Mucosa of stomach (tissue), 1 donor: ENCODE data around the gene CDX2.

Experiments
- H3K27me3 ChIP-seq: one replicate; pipeline ENCODE4 v1.7.0; 2013; ENCODE audit warnings: mild to moderate bottlenecking, low read length; ENCODE audit not compliant: control insufficient read depth, insufficient read depth
- H3K36me3 ChIP-seq: one replicate; pipeline ENCODE4 v1.7.0; 2013; ENCODE audit warnings: low read length; ENCODE audit not compliant: control insufficient read depth, insufficient read depth
- H3K4me1 ChIP-seq: one replicate; pipeline ENCODE4 v1.7.0; 2013; ENCODE audit warnings: mild to moderate bottlenecking, low read length; ENCODE audit not compliant: control insufficient read depth, insufficient read depth
- H3K4me3 ChIP-seq: one replicate; pipeline ENCODE4 v1.7.0; 2013; ENCODE audit warnings: low read length
- H3K9ac ChIP-seq: one replicate; pipeline ENCODE4 v1.7.0; 2013; ENCODE audit warnings: mild to moderate bottlenecking, low read length, moderate library complexity
- H3K9me3 ChIP-seq: one replicate; pipeline ENCODE4 v1.7.0; 2013; ENCODE audit warnings: mild to moderate bottlenecking, low read length, moderate library complexity; ENCODE audit not compliant: control insufficient read depth
- donor health status: Pancreatic carcinoma.

The CDX2 gene

GRCh38 chr13:27997904-27998522 lies 28.9 kb upstream of the CDX2 start:
- Histone ChIP-seq H3K36me3 (no peaks in the 10 kb centered on the region), H3K4me3 (no peak overlapping the region), H3K27me3 (no peaks in the 10 kb centered on the region), H3K9me3 (no peaks in the 10 kb centered on the region), H3K4me1 (no peaks in the 10 kb centered on the region), H3K9ac (no peak overlapping the region)

DNA sequence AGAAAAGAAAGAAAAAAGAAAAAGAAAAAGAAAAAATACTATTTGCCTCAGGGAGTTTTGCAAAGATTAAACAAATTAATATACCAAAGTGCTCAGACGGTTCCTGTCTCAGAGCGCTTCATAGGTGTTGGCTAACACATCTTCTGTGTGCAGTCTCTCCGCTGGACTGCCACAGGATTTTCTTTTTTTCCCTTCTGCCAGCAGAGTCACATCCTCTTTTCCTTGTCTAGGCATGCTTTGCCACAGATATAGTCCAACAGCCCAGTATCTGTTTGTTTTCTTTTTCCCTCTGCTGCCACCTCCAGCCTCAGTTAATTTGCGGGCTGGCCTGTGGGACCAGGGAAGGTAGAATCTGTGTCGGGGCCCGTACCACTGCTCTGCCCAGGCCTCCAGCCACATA lies 22.8 kb upstream of the CDX2 start:
- H3K9me3 ChIP-seq: no peaks in the 10 kb centered on the region
- H3K4me1 ChIP-seq: no peaks in the 10 kb centered on the region
- H3K9ac ChIP-seq: no peak overlapping the region
- no peaks in the 10 kb centered on the region for H3K36me3 ChIP-seq
- H3K27me3 ChIP-seq: peaks cover 6% of the 10 kb centered on the region
- no peak overlapping the region for H3K4me3 ChIP-seq

- Histone ChIP-seq H3K9me3 (no peaks in the 10 kb centered on the region), H3K36me3 (no peaks in the 10 kb centered on the region), H3K4me3 (no peak within 1 kb of the TSS), H3K9ac (no peak within 1 kb of the TSS), H3K27me3 (peaks cover 9% of the 10 kb centered on the region), H3K4me1 (no peaks in the 10 kb centered on the region)
Measured at GRCh38 chr13:27988520-27988919, 19.4 kb upstream of the CDX2 start, which contains the start of gene URAD. TSS of gene URAD (minus strand) at chr13:27988693. CDS start at chr13:27988637, 56 bp downstream.

GRCh38 chr13:27985600-27985999 lies 16.5 kb upstream of the CDX2 start:
- H3K9me3 ChIP-seq: no peaks in the 10 kb centered on the region
- H3K4me1 ChIP-seq: peaks cover under 1% of the 10 kb centered on the region
- no peak overlapping the region for H3K9ac ChIP-seq
- H3K36me3 ChIP-seq: no peaks in the 10 kb centered on the region
- H3K27me3 ChIP-seq: peaks cover 37% of the 10 kb centered on the region
- H3K4me3 ChIP-seq: no peak overlapping the region

DNA sequence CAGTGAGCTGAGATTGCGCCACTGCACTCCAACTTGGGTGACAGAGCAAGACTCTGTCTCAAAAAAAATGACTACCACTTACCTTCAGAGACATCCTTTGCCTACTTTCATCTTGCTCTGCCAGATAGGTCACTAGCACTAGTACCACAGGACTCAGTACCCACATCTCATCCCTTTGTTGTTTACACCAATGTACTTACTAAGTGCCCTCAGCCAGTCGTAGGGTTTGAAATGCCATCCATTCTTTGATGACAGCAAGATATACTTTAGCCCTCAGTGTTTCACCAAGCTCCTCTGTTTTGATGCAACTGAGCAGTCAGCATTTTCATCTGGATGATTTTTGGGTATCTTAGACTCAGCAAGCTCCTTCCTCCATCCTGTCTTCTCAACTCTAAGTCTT lies 13.2 kb upstream of the CDX2 start:
- H3K27me3 ChIP-seq: peaks cover 63% of the 10 kb centered on the region
- no peak overlapping the region for H3K4me3 ChIP-seq
- H3K9me3 ChIP-seq: no peaks in the 10 kb centered on the region
- no peak overlapping the region for H3K9ac ChIP-seq
- no peaks in the 10 kb centered on the region for H3K36me3 ChIP-seq
- peaks cover 24% of the 10 kb centered on the region for H3K4me1 ChIP-seq

DNA sequence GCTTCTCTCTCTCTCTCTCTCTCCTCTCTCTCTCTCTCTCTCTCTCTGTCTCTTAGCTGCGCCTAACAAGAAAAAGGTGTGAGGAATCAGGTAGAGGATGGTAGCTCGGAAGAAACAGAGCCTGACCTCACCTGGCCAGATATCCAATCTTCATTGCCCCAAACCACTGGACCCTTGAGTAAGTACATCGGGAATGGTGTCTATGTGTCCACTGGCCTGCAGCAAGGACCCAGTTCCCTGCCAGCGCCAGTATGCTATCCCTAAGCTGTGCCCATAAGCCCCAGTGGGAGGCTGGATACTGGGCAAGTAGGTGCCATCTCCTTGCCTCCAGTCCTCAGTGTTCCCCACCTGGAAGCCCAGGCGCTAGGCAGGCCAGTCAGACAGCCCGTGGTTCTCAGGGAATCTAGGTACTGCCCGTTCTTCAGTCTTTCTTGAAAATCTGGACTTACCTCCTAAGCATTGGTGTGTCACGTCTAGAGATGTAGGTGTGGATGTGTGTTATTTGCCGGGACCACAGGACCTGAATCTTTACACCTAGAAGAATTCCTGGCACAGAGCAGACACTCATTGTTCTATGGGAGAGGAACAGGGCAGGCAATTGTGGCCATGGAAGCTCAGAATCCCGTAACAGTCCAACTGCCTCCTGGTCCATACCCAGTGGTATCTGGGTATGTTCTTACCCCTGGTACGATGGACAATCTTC lies 12.0 kb upstream of the CDX2 start:
- no peak overlapping the region for H3K9ac ChIP-seq
- no peaks in the 10 kb centered on the region for H3K36me3 ChIP-seq
- no peak overlapping the region for H3K4me3 ChIP-seq
- no peaks in the 10 kb centered on the region for H3K9me3 ChIP-seq
- peaks cover 24% of the 10 kb centered on the region for H3K4me1 ChIP-seq
- H3K27me3 ChIP-seq: peaks cover 75% of the 10 kb centered on the region

DNA sequence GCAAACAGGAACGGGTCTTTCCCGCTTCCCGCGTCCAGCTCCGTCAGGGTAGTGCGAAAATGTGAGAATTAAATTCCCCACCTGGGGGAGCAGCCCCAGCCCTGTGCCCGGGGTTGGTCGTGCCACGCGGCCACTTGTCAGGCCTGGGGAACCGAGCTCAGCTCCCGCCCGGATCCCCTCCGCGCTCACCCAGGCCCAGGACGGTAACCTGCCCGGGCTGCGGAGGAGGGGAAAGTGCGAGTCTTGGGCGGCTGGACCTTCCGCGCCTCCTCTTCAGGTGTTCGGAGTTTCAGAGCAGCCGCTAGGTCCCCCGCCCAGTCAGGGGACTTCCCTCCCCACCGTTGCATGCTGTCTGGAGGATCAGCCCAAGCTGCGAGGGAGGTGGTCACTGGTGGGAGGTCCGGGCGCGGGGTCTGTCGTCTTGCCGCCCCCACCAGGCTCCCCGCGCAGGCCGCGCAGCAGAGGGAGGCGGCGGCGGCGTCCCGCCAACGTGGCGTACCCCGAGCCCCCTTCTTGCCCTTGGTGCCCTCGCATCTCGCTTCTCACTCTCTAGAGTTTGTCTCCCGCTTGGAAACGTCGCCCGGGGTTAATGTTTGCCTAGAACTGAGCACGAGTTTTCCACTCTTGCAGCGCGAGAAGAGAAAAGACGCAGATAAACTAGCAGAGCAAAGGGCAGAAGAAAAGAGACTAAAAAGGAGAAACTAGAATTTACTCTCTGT lies 11.3 kb upstream of the CDX2 start:
- peaks cover 83% of the 10 kb centered on the region for H3K27me3 ChIP-seq
- no peaks in the 10 kb centered on the region for H3K36me3 ChIP-seq
- no peak overlapping the region for H3K9ac ChIP-seq
- H3K4me3 ChIP-seq: no peak overlapping the region
- H3K4me1 ChIP-seq: peaks cover 24% of the 10 kb centered on the region
- H3K9me3 ChIP-seq: no peaks in the 10 kb centered on the region

- H3K9ac ChIP-seq: no peak overlapping the region
- H3K36me3 ChIP-seq: no peaks in the 10 kb centered on the region
- peaks cover 89% of the 10 kb centered on the region for H3K27me3 ChIP-seq
- no peaks in the 10 kb centered on the region for H3K9me3 ChIP-seq
- no peak overlapping the region for H3K4me3 ChIP-seq
- H3K4me1 ChIP-seq: peaks cover 24% of the 10 kb centered on the region
Measured at GRCh38 chr13:27979765-27980279, 10.7 kb upstream of the CDX2 start.

GRCh38 chr13:27979001-27979643 lies 10.0 kb upstream of the CDX2 start:
- Histone ChIP-seq H3K4me3 (no peak overlapping the region), H3K9ac (no peak overlapping the region), H3K4me1 (peaks cover 24% of the 10 kb centered on the region), H3K27me3 (peaks cover 96% of the 10 kb centered on the region), H3K9me3 (no peaks in the 10 kb centered on the region), H3K36me3 (no peaks in the 10 kb centered on the region)

GRCh38 chr13:27978301-27978968 lies 9.3 kb upstream of the CDX2 start:
- H3K36me3 ChIP-seq: no peaks in the 10 kb centered on the region
- no peaks in the 10 kb centered on the region for H3K9me3 ChIP-seq
- H3K4me3 ChIP-seq: no peak overlapping the region
- peaks cover 24% of the 10 kb centered on the region for H3K4me1 ChIP-seq
- peaks cover 97% of the 10 kb centered on the region for H3K27me3 ChIP-seq
- H3K9ac ChIP-seq: no peak overlapping the region

GRCh38 chr13:27977476-27978300 lies 8.6 kb upstream of the CDX2 start:
- no peaks in the 10 kb centered on the region for H3K36me3 ChIP-seq
- H3K4me3 ChIP-seq: no peak overlapping the region
- no peaks in the 10 kb centered on the region for H3K9me3 ChIP-seq
- H3K4me1 ChIP-seq: peaks cover 24% of the 10 kb centered on the region
- no peak overlapping the region for H3K9ac ChIP-seq
- H3K27me3 ChIP-seq: peaks cover 97% of the 10 kb centered on the region
